Measurements from ENCODE around the gene MITF.
"Not testable (repeated sequence)": the region's sequence is repeated elsewhere in the genome, so short reads cannot be mapped to it uniquely, and the experiment has no call there.

MITF gene

GRCh38 chr3:69787436-69788168 is 48.3 kb downstream of the MITF start:
- DNase-seq (ENCODE audit: low read depth in 2 of 2), result no peak

- no peak for DNase-seq (ENCODE audit: low read depth in 2 of 2)
Measured at GRCh38 chr3:69791106-69791505, 51.8 kb downstream of the MITF start.

DNA sequence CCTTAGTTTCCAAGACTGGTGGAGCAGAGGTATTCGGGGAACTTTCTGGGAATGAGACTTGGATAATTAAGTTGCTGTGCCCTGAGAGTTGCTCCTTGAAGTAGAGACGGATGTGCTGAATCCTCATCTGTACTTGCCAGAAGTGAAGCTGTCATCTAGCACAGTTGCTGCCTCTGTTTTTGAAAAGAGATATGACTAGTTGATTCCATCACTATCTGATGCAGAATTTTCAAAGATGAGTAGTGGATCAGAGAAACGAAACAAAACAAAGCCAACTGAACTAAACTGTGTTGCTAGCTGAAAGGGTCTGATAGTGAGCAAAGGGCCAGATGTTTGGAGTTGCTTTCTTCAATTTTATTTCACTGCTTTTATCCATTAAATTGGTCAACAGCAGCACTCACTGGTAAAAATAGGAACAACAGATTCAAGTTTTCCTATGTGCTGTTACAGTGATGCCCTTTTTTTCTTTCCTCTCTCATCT is 52.7 kb downstream of the MITF start:
- DNase-seq (ENCODE audit: low read depth in 2 of 2), result no peak

DNA sequence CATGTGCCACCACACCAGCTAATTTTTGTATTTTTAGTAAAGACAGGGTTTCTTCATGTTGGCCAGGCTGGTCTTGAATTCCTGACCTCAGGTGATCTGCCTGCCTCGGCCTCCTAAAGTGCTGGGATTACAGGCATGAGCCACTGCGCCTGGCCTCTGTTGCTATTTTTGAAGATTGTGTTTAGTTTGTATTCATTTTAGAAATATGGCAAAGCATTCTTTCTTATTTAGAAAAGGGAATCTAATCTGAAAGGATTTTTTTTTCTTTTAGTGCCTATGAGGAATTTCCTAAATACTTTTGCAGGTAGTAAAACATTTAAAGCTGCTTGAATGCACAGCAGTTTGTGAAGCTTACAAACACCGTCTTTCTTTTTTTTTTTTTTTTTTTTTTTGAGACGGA is 56.9 kb downstream of the MITF start:
- DNase-seq (ENCODE audit: low read depth in 2 of 2), result not testable (repeated sequence)

GRCh38 chr3:69803681-69804270 is 64.5 kb downstream of the MITF start:
- no peak for DNase-seq (ENCODE audit: low read depth in 2 of 2)

GRCh38 chr3:69805491-69805890 is 66.2 kb downstream of the MITF start:
- DNase-seq (ENCODE audit: low read depth in 2 of 2), result no peak

DNA sequence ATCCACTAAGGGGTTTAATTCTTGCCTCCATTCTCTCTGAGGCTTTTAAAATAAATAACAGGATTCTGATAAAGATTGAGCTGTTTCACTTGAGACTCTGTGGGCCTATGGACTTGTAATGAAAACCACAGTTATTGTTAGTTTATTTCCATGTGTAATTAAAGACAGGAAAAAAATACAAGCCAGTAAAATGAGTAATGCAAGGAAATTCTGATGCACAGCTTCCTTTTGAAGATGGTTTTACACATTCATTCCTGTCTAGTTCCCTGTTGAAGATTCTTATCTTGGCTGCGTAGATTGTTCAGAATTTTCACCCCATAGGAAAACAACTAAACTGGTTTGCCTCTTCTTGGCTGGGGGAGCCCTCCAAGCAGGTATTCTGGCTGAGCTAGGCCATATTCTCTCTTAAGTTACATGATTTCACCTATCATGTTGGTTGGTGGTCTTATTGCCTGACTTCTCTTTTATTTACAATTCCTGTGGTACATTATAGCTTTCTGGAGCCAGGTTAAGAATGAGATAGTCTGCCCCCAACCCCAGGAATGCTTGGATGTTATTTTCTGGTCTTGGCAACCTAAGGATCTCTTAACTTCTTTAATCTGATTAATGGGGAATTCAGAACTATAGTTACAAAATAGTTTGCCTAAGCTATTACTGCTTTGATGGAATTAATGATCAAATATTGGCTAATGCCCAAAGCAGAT is 67.6 kb downstream of the MITF start:
- DNase-seq (ENCODE audit: low read depth in 2 of 2), result no peak

GRCh38 chr3:69807674-69808073 is 68.4 kb downstream of the MITF start:
- no peak for DNase-seq (ENCODE audit: low read depth in 2 of 2)

- DNase-seq (ENCODE audit: low read depth in 2 of 2), result no peak
Measured at GRCh38 chr3:69809076-69809835, 70.0 kb downstream of the MITF start.

DNA sequence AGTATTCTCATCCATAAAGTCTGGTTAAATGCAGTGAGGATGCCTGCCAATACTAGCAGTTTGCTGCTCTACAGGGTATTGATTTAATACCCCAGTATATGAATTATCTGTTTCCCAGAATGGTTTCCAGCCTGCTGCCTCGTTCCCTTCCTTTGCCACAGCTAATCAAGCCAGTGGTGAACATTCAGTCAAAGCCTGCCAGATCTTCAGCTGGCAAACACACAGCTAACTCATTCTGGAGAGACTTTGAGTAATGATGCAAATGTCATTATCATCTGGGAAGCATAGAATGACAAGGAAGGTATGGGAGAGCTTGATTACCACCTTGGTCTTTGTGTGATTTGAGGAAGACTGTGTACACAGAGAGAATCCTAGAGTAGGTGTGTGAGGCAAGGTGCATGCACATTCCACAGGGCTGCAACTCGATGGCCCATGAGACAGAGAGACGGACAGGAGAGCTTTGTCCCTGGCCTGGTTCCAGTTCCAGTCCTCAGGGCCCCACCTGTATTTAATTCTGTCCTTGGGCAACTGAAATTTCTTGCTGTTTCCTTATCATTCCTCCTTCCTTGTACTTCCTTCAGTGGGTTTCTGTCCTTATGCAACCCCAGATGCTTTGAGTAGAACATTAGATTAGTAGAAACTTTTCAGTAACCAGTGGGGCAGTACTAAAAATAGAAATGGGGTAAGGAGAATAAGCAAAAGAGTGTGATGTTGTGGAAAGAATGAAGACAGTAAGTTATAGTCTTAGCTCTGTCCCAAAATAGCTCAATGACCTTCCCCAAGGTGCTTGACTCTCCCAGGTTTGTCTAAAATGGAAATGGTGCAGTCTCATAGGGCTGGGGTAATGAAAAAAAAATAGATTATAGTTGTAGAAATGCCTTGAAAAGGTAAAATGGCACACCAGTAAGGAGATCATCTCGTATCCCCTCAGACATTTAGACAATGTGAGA is 72.5 kb downstream of the MITF start:
- DNase-seq (ENCODE audit: low read depth in 2 of 2), result no peak

DNA sequence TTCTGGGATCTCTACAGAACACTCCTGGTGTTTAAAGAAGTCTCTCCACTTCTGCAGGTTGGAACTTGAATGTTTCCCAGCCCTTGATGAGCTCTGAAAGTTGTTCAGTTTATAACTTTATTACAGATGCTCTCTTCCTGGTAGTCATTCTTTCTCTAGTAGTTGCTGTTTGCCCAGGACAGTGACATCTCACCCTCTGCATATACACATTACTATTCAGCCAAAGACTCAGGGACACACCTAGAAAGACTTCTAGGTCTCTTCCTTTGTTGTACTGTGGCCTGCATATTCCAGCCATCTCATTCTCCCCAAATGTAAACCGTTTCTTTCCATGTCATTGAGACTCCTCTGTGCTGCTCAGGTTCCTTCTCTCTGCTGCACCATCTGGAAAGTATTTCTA is 76.7 kb downstream of the MITF start:
- no peak for DNase-seq (ENCODE audit: low read depth in 2 of 2)

- no peak for DNase-seq (ENCODE audit: low read depth in 2 of 2)
Measured at GRCh38 chr3:69817988-69818387, 78.7 kb downstream of the MITF start.

DNA sequence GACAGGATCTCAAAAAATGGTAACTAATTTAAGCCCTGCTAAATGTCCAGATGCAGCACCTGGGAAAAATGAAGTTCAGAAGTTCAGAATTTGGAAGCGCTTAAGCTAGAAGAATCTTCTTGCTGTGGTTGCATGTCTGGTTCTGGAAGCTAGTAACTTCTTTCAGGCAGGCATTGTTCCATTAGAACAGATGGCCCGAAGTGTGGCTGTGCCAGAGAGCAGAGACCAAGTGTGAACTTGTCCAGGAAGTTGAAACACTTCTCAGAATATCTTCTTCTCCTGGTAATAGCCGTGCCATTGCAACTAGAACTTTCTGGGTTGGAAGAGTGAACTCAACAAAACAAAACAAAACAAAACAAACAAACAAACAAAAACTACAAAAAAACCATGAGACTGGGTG is 80.0 kb downstream of the MITF start:
- no peak for DNase-seq (ENCODE audit: low read depth in 2 of 2)

DNA sequence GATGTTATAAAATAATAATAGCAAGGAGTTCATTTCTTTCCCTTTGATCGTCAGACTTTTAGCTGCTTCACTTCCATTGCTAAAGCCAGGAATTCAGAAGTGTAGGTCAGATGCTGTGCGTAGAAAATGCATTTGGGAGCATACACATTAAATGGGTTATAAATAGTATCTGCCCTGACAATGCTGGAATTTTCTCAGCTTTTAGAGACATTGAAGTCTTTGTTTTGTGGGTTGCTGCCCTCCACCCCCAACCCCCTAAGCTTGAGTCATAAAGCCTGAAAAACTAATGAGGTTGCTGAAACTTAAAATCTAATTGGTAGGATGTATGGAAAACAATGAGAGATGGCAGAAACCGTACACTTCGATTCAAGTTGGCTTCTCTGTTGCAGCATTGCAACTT is 81.9 kb downstream of the MITF start:
- DNase-seq (ENCODE audit: low read depth in 2 of 2), result no peak

GRCh38 chr3:69823743-69824142 is 84.5 kb downstream of the MITF start:
- DNase-seq (ENCODE audit: low read depth in 2 of 2), result no peak

DNA sequence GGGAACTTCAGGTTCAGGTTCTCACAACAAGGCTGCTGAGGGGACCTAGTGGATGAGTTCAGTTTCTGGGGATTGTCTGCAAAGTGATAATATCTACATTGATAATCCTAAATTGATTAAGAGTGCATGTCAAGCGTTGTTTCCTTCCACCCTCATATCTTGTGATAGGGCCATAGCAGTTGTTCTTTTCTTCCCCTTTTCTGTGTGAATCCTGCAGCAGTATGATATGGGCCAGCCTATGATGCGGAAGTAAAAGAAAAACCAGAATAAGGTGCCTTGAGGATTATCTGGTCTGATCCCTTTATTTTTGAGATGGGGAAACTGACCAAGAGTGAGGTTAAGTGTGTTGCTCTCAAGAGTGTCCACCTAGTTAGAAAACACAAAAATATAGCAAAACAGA is 86.2 kb downstream of the MITF start:
- DNase-seq (ENCODE audit: low read depth in 2 of 2), result no peak

DNA sequence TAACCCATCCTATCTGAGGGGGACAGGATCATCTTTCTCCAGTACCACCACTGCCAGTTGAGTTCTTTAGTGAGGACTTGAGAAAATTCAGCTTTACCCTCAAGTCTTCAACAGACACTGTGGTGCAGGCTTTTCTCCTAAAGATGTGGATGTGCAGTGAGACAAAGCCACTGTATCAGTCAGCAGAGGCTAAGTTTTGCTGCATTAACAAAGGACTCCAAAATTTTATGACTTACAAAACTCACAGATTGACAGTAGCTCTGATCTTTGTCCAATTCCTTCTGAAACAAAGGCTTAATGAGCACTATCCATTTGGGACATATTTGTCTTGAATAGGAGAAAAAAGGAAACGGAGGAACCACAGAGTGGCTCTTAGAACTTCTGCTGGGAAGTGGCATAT is 87.9 kb downstream of the MITF start:
- DNase-seq (ENCODE audit: low read depth in 2 of 2), result no peak

GRCh38 chr3:69828817-69829216 is 89.6 kb downstream of the MITF start:
- DNase-seq (ENCODE audit: low read depth in 2 of 2), result no peak

DNA sequence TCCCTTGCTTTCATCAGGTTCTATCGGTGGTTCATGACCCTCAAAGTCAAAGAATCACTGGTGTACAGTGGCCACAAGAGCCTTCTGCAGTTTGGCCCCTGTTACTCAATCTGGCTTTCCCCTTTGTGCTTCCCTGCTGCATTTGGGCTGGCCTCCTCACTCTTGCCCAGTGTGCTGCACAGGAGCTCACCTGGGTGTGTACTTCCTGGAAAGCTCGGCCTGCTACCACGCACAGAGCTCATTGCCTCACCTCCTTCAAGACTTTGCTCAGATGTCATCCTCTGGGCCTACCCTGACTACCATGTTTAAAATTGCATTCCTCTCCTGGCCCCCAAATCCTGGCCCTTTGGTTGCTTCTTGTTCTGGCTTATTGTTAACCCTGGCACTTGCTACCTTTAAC is 90.9 kb downstream of the MITF start:
- no peak for DNase-seq (ENCODE audit: low read depth in 2 of 2)

DNA sequence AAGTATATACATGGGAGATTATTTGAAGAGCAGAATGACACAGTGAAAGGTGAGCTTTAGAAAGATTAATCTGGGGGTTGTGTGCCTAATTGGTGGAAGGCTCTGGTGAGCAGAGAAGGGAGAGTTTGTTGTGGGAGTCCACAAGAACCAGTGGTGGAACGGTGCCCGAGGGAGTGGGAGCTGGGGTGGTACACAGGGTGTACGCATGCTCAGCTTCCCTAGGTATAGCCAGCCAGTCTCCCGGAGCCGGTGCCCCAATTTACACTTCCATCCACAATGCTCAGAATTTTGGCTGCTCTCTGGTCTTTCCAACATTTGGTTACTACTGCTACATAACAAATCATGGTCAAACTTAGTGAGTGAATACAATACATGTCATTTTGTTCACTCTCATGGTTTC is 92.5 kb downstream of the MITF start:
- no peak for DNase-seq (ENCODE audit: low read depth in 2 of 2)

GRCh38 chr3:69833591-69833990 is 94.3 kb downstream of the MITF start:
- DNase-seq (ENCODE audit: low read depth in 2 of 2), result no peak
